ENCODE results near the gene SMIM22.

GRCh38 chr16:4778050-4778392, 17.1 kb upstream of the SMIM22 start:
- no peak for TF ChIP-seq CTCF (conservative IDR thresholded peaks at IDR 0.05 in 1 of 2, IDR thresholded peaks at IDR 0.05 in 1 of 2; ENCODE audit: low read depth in 1 of 2, low read length in 2 of 2)
- TF ChIP-seq EZH2 (IDR thresholded peaks at IDR 0.05; ENCODE audit: low read length, missing control alignments), result no peak
